Lung microvascular endothelial cell (primary cell): ENCODE results near the gene SDHC. TPM values are rescaled to one million over a fixed set of nuclear protein-coding genes. Genes with fewer than 3 reads are reported as not detected.
A peak's percentile ranks its signal among the peaks of the same experiment; 100 is the strongest.

ENCODE experiments used
- DNase-seq, 2 donors: peaks; one replicate each; pipeline versions ENCODE4 v3.0.0 to v3.0.0-alpha.2; 2010; ENCODE audit warnings: low read depth in 2 of 2
- total RNA-seq: library from RNA; depleted of rRNA; stranded (reverse); fragments of >200 nt; gene quantifications from 2 replicates; pipeline ENCODE4 v1.2.1, GENCODE V29; 2014

Gene SDHC, protein sequence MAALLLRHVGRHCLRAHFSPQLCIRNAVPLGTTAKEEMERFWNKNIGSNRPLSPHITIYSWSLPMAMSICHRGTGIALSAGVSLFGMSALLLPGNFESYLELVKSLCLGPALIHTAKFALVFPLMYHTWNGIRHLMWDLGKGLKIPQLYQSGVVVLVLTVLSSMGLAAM
- total RNA-seq: 10.9 and 13.3 TPM in 2 replicates

DNA sequence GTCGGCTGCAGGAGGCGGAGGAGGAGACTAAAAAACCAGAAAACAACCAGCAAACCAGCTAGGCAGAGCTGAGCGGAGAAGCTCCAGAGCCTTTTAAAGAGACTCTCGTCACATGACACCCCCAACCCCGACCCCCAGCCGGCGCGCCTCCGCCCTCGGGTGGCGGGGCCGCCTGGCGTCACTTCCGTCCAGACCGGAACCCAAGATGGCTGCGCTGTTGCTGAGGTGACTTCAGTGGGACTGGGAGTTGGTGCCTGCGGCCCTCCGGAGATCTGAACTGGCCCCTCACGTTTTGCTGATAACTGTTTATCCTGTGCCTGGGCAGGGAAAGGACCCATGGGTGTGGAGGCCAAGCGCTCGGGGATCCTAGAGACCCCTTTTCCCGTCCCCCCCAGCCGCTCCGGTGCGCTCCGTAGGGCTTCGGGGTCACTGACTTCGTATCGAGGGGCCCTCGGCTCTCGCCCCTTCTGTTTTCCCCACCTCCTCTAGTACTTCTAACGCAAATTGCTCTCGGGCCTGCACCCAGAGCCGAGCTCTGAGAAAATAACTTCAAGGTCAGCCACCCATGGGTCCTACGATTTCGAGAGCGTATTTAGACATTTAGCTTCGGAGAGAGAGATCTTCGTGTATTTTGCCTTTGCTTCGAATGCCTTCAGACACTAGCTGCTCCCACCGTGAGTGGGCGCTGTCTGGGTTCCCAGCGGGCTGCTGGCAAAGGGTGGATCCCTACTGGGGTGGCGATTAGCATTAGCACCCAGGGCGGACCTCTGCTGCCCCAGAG, at the start of gene SDHC:
SDHC (plus strand) TSS at position 181 of the 781 bp plus-strand sequence; CDS start at position 206, 25 bp downstream.
- DNase-seq: peak; percentile 91 to 95

DNA sequence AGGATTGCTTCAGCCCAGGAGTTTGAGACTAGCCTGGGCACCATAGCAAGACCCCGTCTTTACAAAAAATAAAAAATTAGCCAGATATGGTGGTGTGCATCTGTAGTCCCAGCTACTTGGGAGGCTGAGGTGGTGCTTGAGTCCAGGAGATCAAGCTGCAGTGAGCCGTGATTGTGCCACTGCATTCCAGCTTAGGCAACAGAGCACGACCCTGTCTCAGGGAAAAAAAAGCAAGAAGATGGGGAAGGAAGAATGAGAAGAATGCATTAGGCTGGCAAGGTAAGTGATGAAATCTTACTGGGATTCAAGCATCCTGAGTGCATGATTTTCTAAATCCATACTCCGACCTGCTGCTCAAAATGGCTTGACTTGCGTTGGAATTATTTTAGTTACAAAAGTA, 48.9 kb upstream of the SDHC start:
- DNase-seq: no peak

DNA sequence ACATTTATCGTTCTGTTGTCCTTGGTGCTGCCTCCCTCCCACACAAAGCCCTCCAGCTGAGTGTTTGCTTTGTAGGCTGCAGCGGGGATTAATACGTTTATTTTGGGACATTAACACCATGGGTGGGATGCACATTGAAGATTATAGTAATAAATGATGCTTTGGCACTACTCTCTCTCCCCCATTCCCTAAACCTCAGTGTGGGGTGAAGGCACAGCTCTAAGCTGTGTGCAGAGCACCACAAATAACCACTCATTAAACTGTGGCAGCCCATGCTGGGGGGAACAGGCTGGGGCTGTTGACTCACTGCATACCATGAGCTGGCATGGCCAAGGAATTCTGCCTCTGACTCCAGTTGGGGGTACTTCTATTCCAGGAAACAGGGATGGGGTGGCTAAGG, 48.0 kb upstream of the SDHC start:
- DNase-seq: no peak

GRCh38 chr1:161266836-161267235, 47.3 kb upstream of the SDHC start:
- DNase-seq: no peak

DNA sequence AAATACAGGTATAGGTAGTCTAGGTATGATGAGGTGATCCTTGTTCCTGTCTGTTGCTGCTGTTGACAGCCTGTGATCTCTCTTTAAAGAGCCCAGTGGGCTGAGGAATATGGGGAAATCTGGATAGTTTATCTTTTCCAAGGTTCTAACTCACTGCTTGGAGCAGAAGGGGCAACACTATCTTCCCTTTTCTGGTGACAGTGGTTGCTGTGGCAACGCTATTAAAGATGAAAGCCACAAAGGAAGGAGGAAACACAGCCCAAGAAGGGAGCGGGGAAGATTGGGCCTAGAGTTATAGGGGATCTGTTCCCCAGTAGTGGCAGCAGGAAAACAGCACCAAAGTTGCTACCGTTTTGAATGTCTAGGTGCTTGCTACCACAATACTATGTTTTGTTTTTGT, 46.9 kb upstream of the SDHC start:
- no peak for DNase-seq

GRCh38 chr1:161273402-161273801, 40.8 kb upstream of the SDHC start:
- no peak for DNase-seq

DNA sequence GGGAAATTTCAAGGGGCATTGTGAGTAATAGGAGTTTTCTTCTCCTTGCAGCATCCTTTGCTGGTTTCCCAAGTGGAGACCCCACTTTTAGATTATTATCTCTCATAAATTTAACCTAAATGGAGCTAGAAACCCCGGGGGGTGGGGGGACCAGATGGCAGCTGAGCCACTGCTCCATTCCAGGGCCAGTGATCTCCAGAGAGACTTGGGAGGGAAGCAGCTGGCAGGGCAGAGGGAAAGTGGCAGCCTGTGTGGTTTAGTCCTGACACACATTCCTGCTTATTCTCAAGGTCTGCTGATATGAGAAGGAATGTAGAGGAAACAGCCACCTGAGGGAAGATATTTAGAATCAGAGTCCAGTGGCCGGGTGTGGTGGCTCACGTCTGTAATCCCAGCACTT, 39.3 kb upstream of the SDHC start:
- no peak for DNase-seq

DNA sequence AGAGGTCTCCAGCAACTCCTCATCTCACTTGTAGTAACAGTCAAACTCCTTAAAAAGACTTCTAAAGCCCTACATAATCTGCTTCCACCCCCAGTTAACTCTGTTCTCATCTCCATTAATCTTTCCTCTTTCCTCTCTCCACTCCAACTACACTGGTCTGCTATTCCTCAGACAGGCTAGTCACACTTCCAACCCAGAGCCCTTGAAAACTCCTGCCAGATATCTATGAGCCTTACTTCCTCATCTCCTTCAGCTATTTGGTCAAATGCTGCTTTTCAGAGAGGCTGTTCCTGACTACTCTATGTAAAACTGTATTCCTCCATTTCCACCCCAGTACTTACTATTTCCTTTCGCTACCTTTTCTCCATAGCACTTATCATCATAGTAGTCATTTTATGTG, 31.2 kb upstream of the SDHC start:
- DNase-seq: no peak

- no peak for DNase-seq
These were observed 29.1 kb upstream of the SDHC start for GRCh38 chr1:161285113-161285512.

GRCh38 chr1:161285521-161285920, 28.7 kb upstream of the SDHC start:
- no peak for DNase-seq

- no peak for DNase-seq
These were observed 26.6 kb upstream of the SDHC start for GRCh38 chr1:161287482-161288054.

DNA sequence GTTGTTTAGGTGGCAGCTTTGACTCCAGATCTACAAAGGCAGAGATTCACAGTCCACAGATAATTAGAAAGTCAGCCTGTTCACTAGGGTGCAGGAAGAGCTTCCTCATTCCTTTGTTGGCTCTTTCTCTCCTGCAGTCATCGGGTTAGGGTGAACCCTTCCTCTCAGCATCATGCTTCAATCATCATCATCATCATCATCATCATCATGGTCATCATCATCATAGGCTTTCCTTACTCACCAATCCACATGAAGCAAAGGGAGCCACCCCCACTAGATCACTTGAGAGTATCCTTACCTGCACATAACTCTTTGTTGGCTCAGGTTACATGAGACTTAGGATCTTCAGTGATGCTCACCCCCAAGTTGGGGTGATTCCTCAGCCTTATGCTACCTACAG, 23.4 kb upstream of the SDHC start:
- DNase-seq: no peak

GRCh38 chr1:161297415-161297814, 16.8 kb upstream of the SDHC start:
- DNase-seq: no peak

DNA sequence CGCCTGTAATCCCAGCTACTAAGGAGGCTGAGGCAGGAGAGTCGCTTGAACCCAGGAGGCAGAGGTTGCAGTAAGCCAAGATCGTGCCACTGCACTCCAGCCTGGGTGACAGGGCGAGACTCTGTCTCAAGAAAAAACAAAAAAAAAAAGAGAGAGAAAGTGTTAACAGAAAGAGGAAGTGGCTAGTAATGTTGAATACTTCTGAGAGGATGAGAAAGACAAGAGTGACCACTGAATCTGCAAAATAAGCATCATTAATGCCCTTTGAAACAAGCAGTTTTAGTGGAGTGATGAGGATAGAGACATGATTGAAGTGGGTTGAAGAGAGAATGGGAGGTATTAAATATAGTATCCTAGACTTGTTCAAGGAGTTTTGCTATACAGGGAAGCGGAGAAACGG, 16.1 kb upstream of the SDHC start:
- no peak for DNase-seq

- DNase-seq: no peak
These were observed 14.8 kb upstream of the SDHC start for GRCh38 chr1:161299347-161299746.

GRCh38 chr1:161300478-161300877, 13.7 kb upstream of the SDHC start:
- no peak for DNase-seq

DNA sequence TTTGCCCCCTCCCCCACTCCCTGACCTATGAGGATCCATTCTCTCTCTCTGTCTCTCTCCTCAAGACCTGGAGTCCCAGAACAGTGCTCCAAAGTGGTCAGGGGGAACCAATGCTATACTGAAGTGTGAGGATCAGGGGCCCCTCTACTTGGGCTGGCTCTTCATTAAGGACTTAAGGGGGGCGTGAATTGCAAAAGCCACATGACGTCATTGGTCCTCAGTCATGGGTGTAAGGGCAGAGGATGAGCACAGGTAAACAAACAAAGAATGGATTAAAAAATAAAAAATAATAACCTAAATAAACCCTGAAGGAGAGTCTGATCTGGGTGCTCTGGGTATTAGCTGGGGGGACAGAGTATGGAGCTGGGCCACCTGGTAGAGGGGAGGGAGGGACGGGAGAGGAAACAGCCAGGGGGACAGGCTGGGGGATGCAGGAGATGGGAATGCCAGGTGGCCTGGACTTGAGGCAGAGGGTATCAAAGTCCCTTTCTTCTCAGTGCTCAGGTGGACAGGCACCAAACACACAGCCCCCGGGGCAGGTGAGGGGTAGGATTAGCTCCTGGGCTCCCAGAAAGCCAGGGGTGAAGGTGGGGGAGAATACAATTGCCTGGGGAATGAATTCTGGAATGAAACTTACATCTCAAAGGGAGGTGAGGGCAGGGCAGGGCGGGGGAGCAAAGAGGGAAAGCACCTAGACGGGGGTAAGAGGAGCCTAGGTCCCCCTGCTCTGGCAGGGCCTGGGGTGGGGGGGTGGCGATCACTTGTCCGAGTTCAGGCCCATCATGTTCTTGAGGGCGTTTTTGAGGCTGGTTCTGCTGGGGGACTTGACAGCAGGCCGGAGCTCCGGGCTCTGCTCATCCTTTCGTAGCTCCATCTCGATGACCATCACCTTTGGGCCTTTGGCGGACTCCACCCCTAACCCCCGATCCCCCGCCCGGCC, 9.0 kb upstream of the SDHC start:
- no peak for DNase-seq

DNA sequence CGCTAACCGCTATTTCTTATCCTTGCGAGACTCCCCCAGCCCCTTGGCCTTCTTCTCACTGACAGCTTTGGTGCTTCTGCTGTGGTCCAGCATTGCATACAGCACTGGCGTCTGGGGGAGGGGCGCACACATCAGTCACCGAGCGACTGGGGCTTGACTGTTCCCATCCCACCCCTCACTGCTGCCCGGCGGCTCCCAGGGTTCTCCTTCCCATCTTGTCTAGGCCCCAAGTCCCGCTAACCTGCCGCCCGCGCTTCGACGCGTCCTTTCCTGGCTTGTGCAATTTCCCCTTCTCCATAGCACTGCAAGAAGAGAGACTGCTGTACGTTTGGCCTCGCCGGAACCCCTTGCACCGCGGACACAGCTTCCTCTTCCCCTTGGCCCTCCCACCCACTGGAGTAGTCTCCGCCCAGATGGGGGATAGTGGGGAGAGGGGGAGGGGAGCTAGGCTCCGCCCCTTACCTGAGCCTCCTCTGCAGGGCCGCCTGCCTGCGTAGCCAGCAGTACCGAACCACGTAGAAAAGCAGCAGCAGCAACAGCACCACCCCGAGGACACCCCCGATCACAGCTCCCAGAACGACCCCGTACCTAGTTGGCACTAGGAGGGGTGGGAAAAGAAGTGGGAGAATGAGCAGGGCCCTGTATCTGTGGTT, 8.2 kb upstream of the SDHC start:
- peak; percentile 59 to 74 for DNase-seq

GRCh38 chr1:161307230-161307768, 6.9 kb upstream of the SDHC start:
- DNase-seq: peak; percentile 17 to 73

- no peak for DNase-seq
These were observed 6.1 kb upstream of the SDHC start for GRCh38 chr1:161307892-161308638.
